Measurements from ENCODE around the gene EML6.

The EML6 gene

GRCh38 chr2:55000341-55000740 is 276.9 kb downstream of the EML6 start:
- no peak overlapping the region for H3K4me3 ChIP-seq (ENCODE audit: control insufficient read depth, low read depth, low read length)

GRCh38 chr2:55001716-55002115 is 278.3 kb downstream of the EML6 start:
- no peak for TF ChIP-seq CTCF (conservative IDR thresholded peaks at IDR 0.05; ENCODE audit: control insufficient read depth, insufficient read depth, low read depth, low read length)
- H3K4me3 ChIP-seq (ENCODE audit: control insufficient read depth, low read depth, low read length) = no peak overlapping the region

More at GRCh38 chr2:55000341-55000740, 276.9 kb downstream of the EML6 start:
- DNase-seq (ENCODE audit: low read depth) = no peak
- no peak for TF ChIP-seq CTCF (conservative IDR thresholded peaks at IDR 0.05; ENCODE audit: control insufficient read depth, insufficient read depth, low read depth, low read length)

GRCh38 chr2:55003706-55004639 is 280.5 kb downstream of the EML6 start:
- DNase-seq (ENCODE audit: low read depth) = no peak
- TF ChIP-seq CTCF (conservative IDR thresholded peaks at IDR 0.05; ENCODE audit: control insufficient read depth, insufficient read depth, low read depth, low read length) = no peak
- no peak overlapping the region for H3K4me3 ChIP-seq (ENCODE audit: control insufficient read depth, low read depth, low read length)

More at GRCh38 chr2:55001716-55002115, 278.3 kb downstream of the EML6 start:
- DNase-seq (ENCODE audit: low read depth) = no peak

- TF ChIP-seq CTCF (conservative IDR thresholded peaks at IDR 0.05; ENCODE audit: control insufficient read depth, insufficient read depth, low read depth, low read length) = no peak
- H3K4me3 ChIP-seq (ENCODE audit: control insufficient read depth, low read depth, low read length) = no peak overlapping the region
- no peak for DNase-seq (ENCODE audit: low read depth)
Observed at GRCh38 chr2:55006306-55006705, 282.8 kb downstream of the EML6 start.

GRCh38 chr2:55009277-55010060 is 286.0 kb downstream of the EML6 start:
- no peak for DNase-seq (ENCODE audit: low read depth)
- no peak overlapping the region for H3K4me3 ChIP-seq (ENCODE audit: control insufficient read depth, low read depth, low read length)

More at GRCh38 chr2:55009277-55010060, 286.0 kb downstream of the EML6 start:
- no peak for TF ChIP-seq CTCF (conservative IDR thresholded peaks at IDR 0.05; ENCODE audit: control insufficient read depth, insufficient read depth, low read depth, low read length)

All from fibroblast of mammary gland (primary cell).